Naive thymus-derived CD4-positive, alpha-beta T cell (primary cell): Measurements from ENCODE around the gene TRIM3. TPM values are rescaled to one million over a fixed set of nuclear protein-coding genes. Genes with fewer than 3 reads are reported as not detected.
A peak's percentile ranks its signal among the peaks of the same experiment; 100 is the strongest.

Experiments
- ATAC-seq: fragments of 150-1000 bp; cut with Tn5 transposase; 2 replicates; pipeline ENCODE4 v1.10.0; 2021; ENCODE audit warnings: mild to moderate bottlenecking, moderate library complexity
- CTCF ChIA-PET: fragments of 350-600 bp; sonication (Branson Sonifier 250); formaldehyde crosslinking; loops from one replicate; lab custom pipeline; 2021; ENCODE audit warnings: antibody characterized with exemption; lab: Charles Lee
- POLR2A ChIA-PET: fragments of 350-600 bp; sonication (Branson Sonifier 250); formaldehyde crosslinking; loops from one replicate; lab custom pipeline; 2021; ENCODE audit warnings: antibody characterized with exemption, inconsistent platforms; lab: Charles Lee
- DNase-seq, 9 donors: peaks; one replicate each; pipeline versions ENCODE4 v3.0.0 to v3.0.0-alpha.2; 2020 to 2022; ENCODE audit warnings: mixed read lengths in 1 of 9
- H3K27ac ChIP-seq: one replicate; pipeline ENCODE4 v1.7.0; 2013; ENCODE audit warnings: mild to moderate bottlenecking, low read depth, low read length, moderate library complexity
- H3K27me3 ChIP-seq, 2 donors: one replicate each; pipeline ENCODE4 v1.7.0; 2013; ENCODE audit warnings: low read length in 2 of 2, mild to moderate bottlenecking in 2 of 2, moderate library complexity in 2 of 2; ENCODE audit not compliant: control insufficient read depth in 2 of 2, insufficient read depth in 2 of 2
- H3K36me3 ChIP-seq, 3 experiments: 1 replicate in 2 of 3; 2 replicates in 1 of 3; pipeline ENCODE4 v1.7.0; 2013; ENCODE audit warnings: low read length in 3 of 3, mild to moderate bottlenecking in 3 of 3, moderate library complexity in 1 of 3; ENCODE audit not compliant: insufficient read depth in 3 of 3, control insufficient read depth in 2 of 3
- H3K4me1 ChIP-seq, 2 donors: one replicate each; pipeline ENCODE4 v1.7.0; 2013; ENCODE audit warnings: low read length in 2 of 2, mild to moderate bottlenecking in 2 of 2, moderate library complexity in 1 of 2; ENCODE audit not compliant: control insufficient read depth in 2 of 2, insufficient read depth in 2 of 2
- H3K4me3 ChIP-seq: 2 replicates; pipeline ENCODE4 v1.7.0; 2013; ENCODE audit warnings: mild to moderate bottlenecking, low read length
- H3K9me3 ChIP-seq, 3 experiments: 1 replicate in 2 of 3; 2 replicates in 1 of 3; pipeline ENCODE4 v1.7.0; 2013; ENCODE audit warnings: low read length in 3 of 3; ENCODE audit not compliant: control insufficient read depth in 2 of 3
- H3K27ac Mint-ChIP-seq, 9 donors: one replicate each; pipeline ENCODE4 v1.8.0; 2020 to 2022; ENCODE audit warnings: mixed read lengths in 9 of 9, mild to moderate bottlenecking in 8 of 9, moderate library complexity in 5 of 9, inconsistent platforms in 2 of 9
- H3K27me3 Mint-ChIP-seq, 5 donors: one replicate each; pipeline ENCODE4 v1.8.0; 2021 to 2022; ENCODE audit warnings: mixed read lengths in 5 of 5, mild to moderate bottlenecking in 1 of 5
- H3K36me3 Mint-ChIP-seq, 5 donors: one replicate each; pipeline ENCODE4 v1.8.0; 2020 to 2022; ENCODE audit warnings: mixed read lengths in 5 of 5, mild to moderate bottlenecking in 3 of 5, inconsistent platforms in 1 of 5
- H3K4me1 Mint-ChIP-seq, 7 donors: one replicate each; pipeline ENCODE4 v1.8.0; 2020 to 2022; ENCODE audit warnings: mixed read lengths in 7 of 7, mild to moderate bottlenecking in 3 of 7, inconsistent platforms in 1 of 7
- H3K4me3 Mint-ChIP-seq, 10 donors: one replicate each; pipeline ENCODE4 v1.8.0; 2020 to 2022; ENCODE audit warnings: mild to moderate bottlenecking in 10 of 10, mixed read lengths in 10 of 10, moderate library complexity in 6 of 10, inconsistent platforms in 2 of 10
- H3K9me3 Mint-ChIP-seq, 11 donors: one replicate each; pipeline ENCODE4 v1.8.0; 2020 to 2022; ENCODE audit warnings: mixed read lengths in 11 of 11, mild to moderate bottlenecking in 4 of 11, inconsistent platforms in 1 of 11, moderate library complexity in 1 of 11
- intact Hi-C, 2 donors: fragments of 100-400 bp; cut with micrococcal nuclease; formaldehyde crosslinking; loops; one replicate each; pipeline ENCODE4 v1.15.1; 2023
- polyA plus RNA-seq, 2 donors: library from polyadenylated mRNA; unstranded; fragments of 300-500 nt; fragmentation: Illumina TruSeq; gene quantifications; one replicate each; pipeline ENCODE4 v1.2.3, GENCODE V29; 2021
- total RNA-seq, 6 experiments: library from RNA in 5 of 6; stranded (reverse) in 5 of 6; gene quantifications; 1 replicate in 5 of 6; 2 replicates in 1 of 6; pipeline ENCODE4 v1.2.3 and lab custom pipeline; 2021 to 2026

Gene TRIM3
- total and polyA plus RNA-seq, 7 experiments from 2014 or later = 1.6 to 20.7 (median 12.7) TPM

DNA sequence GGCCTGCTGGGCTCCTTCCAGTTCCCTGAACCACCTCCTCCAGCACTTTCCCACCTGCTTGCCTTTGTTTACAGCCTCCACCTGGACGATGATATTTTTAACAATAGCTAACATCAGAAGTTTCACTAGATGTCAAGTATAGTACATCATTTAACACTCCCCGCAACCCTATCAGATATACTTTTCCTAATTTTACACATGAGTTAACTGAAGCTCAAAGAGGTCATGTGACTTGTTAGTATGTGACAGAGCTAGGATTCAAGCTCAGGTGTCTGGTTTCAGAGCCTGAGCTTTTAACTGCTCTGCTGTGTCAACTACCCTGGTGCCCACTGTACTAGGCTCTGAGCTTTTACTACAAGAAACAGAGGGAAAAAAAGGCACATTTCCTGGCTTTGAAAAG lies 18.7 kb downstream of the TRIM3 start:
- ATAC-seq = no peak
- H3K4me1 Mint-ChIP-seq = no peaks in the 10 kb centered on the region
- no peaks in the 10 kb centered on the region for H3K4me1 ChIP-seq

GRCh38 chr11:6453152-6453551 lies 20.6 kb downstream of the TRIM3 start:
- H3K4me3 Mint-ChIP-seq = no peak overlapping the region
- ChIA-PET CTCF (interaction anchor here (1.0 to 1.2 kb wide), 4 partner anchors 9 to 90 kb away, joined by 3 to 7 read pairs (median 4); no protein-coding TSS in a partner anchor), POLR2A (no interaction called here)
- no peaks in the 10 kb centered on the region for H3K27me3 Mint-ChIP-seq
- H3K36me3 ChIP-seq = peaks cover 0 to 56% (median 0%) of the 10 kb centered on the region in 3 experiments
- H3K27ac ChIP-seq = no peak overlapping the region
- H3K4me3 ChIP-seq = no peak overlapping the region
- H3K27me3 ChIP-seq = no peaks in the 10 kb centered on the region
- DNase-seq (no peak), ATAC-seq (no peak)
- no peak overlapping the region for H3K27ac Mint-ChIP-seq
- intact Hi-C loops = no loop called here
- no peaks in the 10 kb centered on the region for H3K9me3 Mint-ChIP-seq
- H3K9me3 ChIP-seq = no peaks in the 10 kb centered on the region
- no peaks in the 10 kb centered on the region for H3K4me1 ChIP-seq
- H3K36me3 Mint-ChIP-seq = peaks cover 0 to 28% (median 12%) of the 10 kb centered on the region in 5 donors
- no peaks in the 10 kb centered on the region for H3K4me1 Mint-ChIP-seq

More for the DNA sequence above, 18.7 kb downstream of the TRIM3 start:
- CTCF ChIA-PET = interaction anchor here (0.8 to 2.3 kb wide), 3 partner anchors 11 to 77 kb away, joined by 3 to 11 read pairs (median 7); no protein-coding TSS in a partner anchor
- Mint-ChIP-seq H3K9me3 (no peaks in the 10 kb centered on the region), H3K36me3 (peaks cover 0 to 31% (median 12%) of the 10 kb centered on the region in 5 donors), H3K27ac (no peak overlapping the region), H3K4me3 (no peak overlapping the region), H3K27me3 (no peaks in the 10 kb centered on the region)
- Histone ChIP-seq H3K4me3 (no peak overlapping the region), H3K36me3 (peaks cover 0 to 53% (median 0%) of the 10 kb centered on the region in 3 experiments), H3K27ac (no peak overlapping the region), H3K27me3 (no peaks in the 10 kb centered on the region), H3K9me3 (no peaks in the 10 kb centered on the region)
- POLR2A ChIA-PET = interaction anchor here (0.6 to 1.2 kb wide), 2 partner anchors 10 to 724 kb away, joined by 3 to 4 read pairs; no protein-coding TSS in a partner anchor
- intact Hi-C loops = no loop called here
- no peak for DNase-seq

DNA sequence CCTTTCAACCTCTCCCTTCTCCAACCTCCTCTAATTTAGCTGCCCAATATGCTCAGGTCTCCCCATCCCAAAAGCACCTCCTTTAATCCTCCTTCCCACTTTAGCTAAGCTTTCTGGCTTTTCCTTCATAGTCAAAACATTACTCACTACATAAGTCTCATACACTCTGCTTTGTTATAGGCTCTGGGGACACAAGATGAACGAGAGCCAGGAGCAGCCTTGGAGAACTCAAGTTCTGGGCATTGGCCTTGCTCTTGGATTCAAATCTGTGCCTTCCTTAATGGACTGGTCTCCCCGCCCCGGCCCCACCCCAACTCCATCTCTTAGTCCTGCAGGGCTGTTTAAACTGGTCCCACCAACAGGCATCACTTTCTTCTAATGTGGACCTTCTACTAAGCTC lies 21.5 kb downstream of the TRIM3 start:
- no peaks in the 10 kb centered on the region for H3K27me3 Mint-ChIP-seq
- ChIA-PET CTCF (interaction anchor here (1.2 kb wide), 3 partner anchors 8 to 89 kb away, joined by 3 to 7 read pairs (median 4); no protein-coding TSS in a partner anchor), POLR2A (no interaction called here)
- Histone ChIP-seq H3K36me3 (peaks cover 0 to 47% (median 0%) of the 10 kb centered on the region in 3 experiments), H3K4me1 (no peaks in the 10 kb centered on the region), H3K4me3 (no peak overlapping the region), H3K27me3 (no peaks in the 10 kb centered on the region), H3K27ac (no peak overlapping the region), H3K9me3 (no peaks in the 10 kb centered on the region)
- H3K4me1 Mint-ChIP-seq = no peaks in the 10 kb centered on the region
- intact Hi-C loops = no loop called here
- H3K27ac Mint-ChIP-seq = no peak overlapping the region
- no peak for ATAC-seq
- no peak overlapping the region for H3K4me3 Mint-ChIP-seq
- H3K36me3 Mint-ChIP-seq = peaks cover 0 to 28% (median 12%) of the 10 kb centered on the region in 5 donors
- DNase-seq = no peak
- H3K9me3 Mint-ChIP-seq = no peaks in the 10 kb centered on the region

GRCh38 chr11:6448574-6448973 lies 25.2 kb downstream of the TRIM3 start:
- ChIA-PET POLR2A (interaction anchor here (1.1 kb wide), 1 partner anchor 33 kb away, joined by 3 read pairs; the partner anchor contains the start of genes ARFIP2 and TIMM10B), CTCF (interaction anchor here (13.9 kb wide), 1 partner anchor 67 kb away, joined by 573 read pairs; the partner anchor contains the start of gene SMPD1)
- Mint-ChIP-seq H3K4me3 (no peak overlapping the region), H3K4me1 (no peaks in the 10 kb centered on the region), H3K36me3 (peaks cover 0 to 11% (median 0%) of the 10 kb centered on the region in 5 donors), H3K27me3 (peaks cover 0 to 12% (median 0%) of the 10 kb centered on the region in 5 donors), H3K27ac (peak overlapping the region in 1 of 9 donors; percentile 17), H3K9me3 (no peaks in the 10 kb centered on the region)
- DNase-seq (no peak), ATAC-seq (no peak)
- Histone ChIP-seq H3K4me1 (no peaks in the 10 kb centered on the region), H3K27ac (no peak overlapping the region), H3K4me3 (no peak overlapping the region), H3K9me3 (no peaks in the 10 kb centered on the region), H3K27me3 (no peaks in the 10 kb centered on the region), H3K36me3 (peaks cover 0 to 23% (median 0%) of the 10 kb centered on the region in 3 experiments)
- intact Hi-C loops = no loop called here

- Mint-ChIP-seq H3K4me1 (peaks cover 0 to 5% (median 0%) of the 10 kb centered on the region in 7 donors), H3K27me3 (peaks cover 0 to 12% (median 0%) of the 10 kb centered on the region in 5 donors), H3K4me3 (no peak overlapping the region), H3K36me3 (no peaks in the 10 kb centered on the region), H3K27ac (no peak overlapping the region), H3K9me3 (no peaks in the 10 kb centered on the region)
- ATAC-seq = peak; percentile 87
- intact Hi-C loops = loop anchor here (1.0 to 5.0 kb wide), 10 partner anchors 24 to 191 kb away; partner anchors contain the start of genes SMPD1 (in 2 of the 2), APBB1 (in 1 of the 2), ARFIP2 (in 1 of the 2) and TIMM10B (in 1 of the 2)
- H3K4me3 ChIP-seq = no peak overlapping the region
- peaks cover 12 to 19% of the 10 kb centered on the region in 2 donors for H3K4me1 ChIP-seq
- no peaks in the 10 kb centered on the region for H3K27me3 ChIP-seq
- no peak overlapping the region for H3K27ac ChIP-seq
- H3K36me3 ChIP-seq = no peaks in the 10 kb centered on the region
- ChIA-PET CTCF (interaction anchor here (0.6 to 13.9 kb wide), 21 partner anchors 9 to 339 kb away, joined by 3 to 573 read pairs (median 6); partner anchors contain the start of genes APBB1 and SMPD1), POLR2A (interaction anchor here (0.6 to 6.1 kb wide), 10 partner anchors 23 to 65 kb away, joined by 3 to 73 read pairs (median 4); partner anchors contain the start of genes APBB1 and SMPD1)
- H3K9me3 ChIP-seq = no peaks in the 10 kb centered on the region
- peak; percentile 28 to 67 (median 53) for DNase-seq
Measured at GRCh38 chr11:6443269-6444003, 30.3 kb downstream of the TRIM3 start.

DNA sequence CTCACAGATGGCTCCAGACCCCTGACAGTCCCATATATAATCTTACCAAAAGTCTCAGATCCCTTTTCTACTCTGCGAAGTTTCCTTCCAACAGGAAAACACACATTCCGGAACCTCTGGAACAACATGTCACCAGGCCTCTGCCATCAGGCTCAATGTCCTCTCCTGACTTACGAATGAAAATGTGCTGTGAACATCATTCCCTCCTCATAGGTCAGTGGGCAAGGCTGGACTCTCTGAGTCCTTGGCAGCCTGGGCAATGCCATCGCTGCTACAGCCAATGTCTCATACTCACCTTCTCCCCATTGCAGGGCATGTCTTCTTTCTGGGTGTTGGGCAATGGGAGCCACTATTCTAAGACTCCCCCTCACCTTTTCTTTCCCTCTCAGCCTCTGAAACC lies 31.3 kb downstream of the TRIM3 start:
- POLR2A ChIA-PET = interaction anchor here (0.6 to 6.1 kb wide), 8 partner anchors 24 to 307 kb away, joined by 3 to 73 read pairs (median 4); partner anchors contain the start of genes APBB1 and SMPD1
- Histone ChIP-seq H3K36me3 (no peaks in the 10 kb centered on the region), H3K4me1 (peaks cover 22 to 29% of the 10 kb centered on the region in 2 donors), H3K4me3 (no peak overlapping the region), H3K27ac (no peak overlapping the region), H3K27me3 (no peaks in the 10 kb centered on the region), H3K9me3 (no peaks in the 10 kb centered on the region)
- Mint-ChIP-seq H3K27ac (no peak overlapping the region), H3K36me3 (no peaks in the 10 kb centered on the region), H3K4me3 (no peak overlapping the region), H3K4me1 (peaks cover 0 to 5% (median 0%) of the 10 kb centered on the region in 7 donors), H3K27me3 (peaks cover 0 to 12% (median 0%) of the 10 kb centered on the region in 5 donors), H3K9me3 (no peaks in the 10 kb centered on the region)
- intact Hi-C loops = loop anchor here (2.0 to 5.0 kb wide), 5 partner anchors 40 to 190 kb away; partner anchors contain the start of genes SMPD1 (in 2 of the 2), ARFIP2 (in 1 of the 2) and TIMM10B (in 1 of the 2)
- CTCF ChIA-PET = interaction anchor here (0.7 to 13.9 kb wide), 11 partner anchors 13 to 220 kb away, joined by 3 to 573 read pairs (median 8); partner anchors contain the start of genes APBB1 and SMPD1
- no peak for DNase-seq
- ATAC-seq = no peak
